IPS-20b (cell line): ENCODE results near the gene NFASC.

Experiments used
- H3K27ac ChIP-seq: one replicate; pipeline ENCODE4 v1.5.1; 2013; ENCODE audit warnings: low read length
- H3K27me3 ChIP-seq: 2 replicates; pipeline ENCODE4 v1.6.1; 2013; ENCODE audit warnings: mild to moderate bottlenecking, low read length, inconsistent platforms; ENCODE audit not compliant: insufficient read depth
- H3K36me3 ChIP-seq: 2 replicates; pipeline ENCODE4 v1.6.1; 2013; ENCODE audit warnings: low read depth, mild to moderate bottlenecking, inconsistent platforms, low read length, moderate library complexity; ENCODE audit not compliant: insufficient read depth
- H3K4me1 ChIP-seq: 2 replicates; pipeline ENCODE4 v1.6.1; 2013; ENCODE audit warnings: mild to moderate bottlenecking, control low read depth, inconsistent platforms, low read length, moderate library complexity; ENCODE audit not compliant: insufficient read depth
- H3K4me3 ChIP-seq: 2 replicates; pipeline ENCODE4 v1.5.1; 2013; ENCODE audit warnings: mild to moderate bottlenecking, low read length, inconsistent platforms
- H3K9ac ChIP-seq: 2 replicates; pipeline ENCODE4 v1.6.1; 2013; ENCODE audit warnings: low read depth, mild to moderate bottlenecking, inconsistent platforms, low read length, moderate library complexity
- H3K9me3 ChIP-seq: 2 replicates; pipeline ENCODE4 v1.6.1; 2013; ENCODE audit warnings: mild to moderate bottlenecking, low read depth, low read length, inconsistent platforms; ENCODE audit not compliant: insufficient read depth

Gene NFASC

DNA sequence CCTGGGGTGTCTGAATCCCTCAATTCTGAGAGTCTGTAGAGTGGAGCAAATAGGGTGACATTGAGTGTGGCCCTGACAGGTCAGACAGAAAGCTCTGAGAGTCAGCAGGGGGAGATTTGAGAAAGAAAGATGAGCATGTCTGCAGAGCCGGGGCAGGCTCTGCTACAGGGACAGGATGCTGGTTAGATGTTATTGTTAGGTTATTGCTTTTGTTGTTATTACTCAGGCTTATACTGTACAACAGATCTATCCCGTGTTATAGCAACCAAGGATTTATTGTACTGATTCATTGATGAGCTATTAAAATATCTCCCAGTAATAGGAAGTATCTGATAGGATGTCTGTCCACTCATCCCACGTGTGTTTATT is 59.5 kb downstream of the NFASC start:
- no peaks in the 10 kb centered on the region for H3K27me3 ChIP-seq
- H3K36me3 ChIP-seq: no peaks in the 10 kb centered on the region
- no peak overlapping the region for H3K9ac ChIP-seq
- H3K4me1 ChIP-seq: peaks cover 48% of the 10 kb centered on the region
- H3K9me3 ChIP-seq: no peaks in the 10 kb centered on the region
- H3K4me3 ChIP-seq: no peak overlapping the region
- no peak overlapping the region for H3K27ac ChIP-seq

GRCh38 chr1:204931313-204931712 is 60.7 kb downstream of the NFASC start:
- H3K4me3 ChIP-seq: no peak overlapping the region
- peaks cover 44% of the 10 kb centered on the region for H3K4me1 ChIP-seq
- H3K36me3 ChIP-seq: no peaks in the 10 kb centered on the region
- H3K27me3 ChIP-seq: no peaks in the 10 kb centered on the region
- H3K27ac ChIP-seq: no peak overlapping the region
- no peak overlapping the region for H3K9ac ChIP-seq
- H3K9me3 ChIP-seq: no peaks in the 10 kb centered on the region

DNA sequence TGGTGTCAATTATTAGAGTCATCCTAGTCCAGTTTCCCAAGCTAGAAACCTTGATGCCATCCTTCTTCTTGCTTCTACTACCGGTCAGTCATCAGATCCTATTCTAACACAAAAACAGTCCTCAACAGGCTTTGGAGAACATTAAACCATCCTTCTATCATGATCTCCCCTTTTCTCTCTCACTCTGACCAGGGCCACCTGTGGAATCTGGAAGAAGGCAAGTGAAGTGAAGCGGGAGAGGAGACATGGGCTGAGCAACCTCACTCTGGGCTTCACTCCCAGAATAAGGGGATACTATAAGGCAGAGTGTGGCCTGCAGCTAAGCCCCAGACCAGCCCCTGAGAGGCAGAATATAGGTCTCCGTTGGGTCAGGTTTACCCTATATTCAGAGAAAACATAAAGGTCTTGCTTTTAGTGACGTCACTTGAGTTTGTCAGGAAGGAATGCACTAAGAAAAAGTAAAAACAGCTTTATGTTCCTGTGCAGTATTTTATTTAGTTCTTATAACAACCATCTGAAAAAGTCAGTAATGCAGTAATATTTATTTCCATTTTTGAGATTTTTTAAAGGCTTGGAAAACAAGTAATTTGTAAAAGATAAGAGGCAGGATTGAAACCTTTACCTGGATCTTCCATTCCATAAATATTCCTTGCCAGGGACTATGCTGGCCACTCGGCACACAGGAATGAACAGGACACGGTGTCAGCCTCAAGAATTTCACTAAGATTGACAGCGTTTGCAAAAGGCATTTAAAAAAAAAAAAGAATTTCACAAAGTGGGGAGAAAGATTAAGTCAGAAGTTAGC is 61.3 kb downstream of the NFASC start:
- Histone ChIP-seq H3K9me3 (no peaks in the 10 kb centered on the region), H3K27ac (no peak overlapping the region), H3K4me3 (no peak overlapping the region), H3K36me3 (no peaks in the 10 kb centered on the region), H3K27me3 (no peaks in the 10 kb centered on the region), H3K9ac (no peak overlapping the region), H3K4me1 (peaks cover 44% of the 10 kb centered on the region)

- no peak overlapping the region for H3K4me3 ChIP-seq
Observed at GRCh38 chr1:204932573-204932909, 61.9 kb downstream of the NFASC start.

DNA sequence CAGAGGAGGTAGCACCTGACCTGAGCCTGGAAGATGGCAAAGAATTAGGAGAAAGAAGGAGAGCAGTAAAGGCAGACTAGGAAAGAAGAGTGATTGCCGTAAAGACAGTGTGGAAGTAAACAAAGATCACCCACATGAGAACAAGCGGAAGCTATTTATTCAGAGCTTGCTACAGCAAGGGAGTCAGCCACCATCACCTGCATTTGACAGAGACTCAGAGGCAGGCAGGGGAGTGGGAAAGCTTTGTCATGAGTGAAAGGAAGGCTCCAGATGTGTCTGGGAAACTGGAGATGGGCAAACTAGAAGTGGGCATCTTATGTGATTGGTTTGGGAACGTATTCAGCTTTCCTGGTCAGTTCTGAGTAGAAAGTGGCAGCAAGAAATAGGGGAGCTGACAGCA is 64.5 kb downstream of the NFASC start:
- Histone ChIP-seq H3K4me1 (peaks cover 15% of the 10 kb centered on the region), H3K4me3 (no peak overlapping the region), H3K27me3 (no peaks in the 10 kb centered on the region), H3K36me3 (no peaks in the 10 kb centered on the region), H3K9ac (no peak overlapping the region), H3K9me3 (no peaks in the 10 kb centered on the region), H3K27ac (no peak overlapping the region)

More at GRCh38 chr1:204932573-204932909, 61.9 kb downstream of the NFASC start:
- Histone ChIP-seq H3K27ac (no peak overlapping the region), H3K9me3 (no peaks in the 10 kb centered on the region), H3K36me3 (no peaks in the 10 kb centered on the region), H3K9ac (no peak overlapping the region), H3K27me3 (no peaks in the 10 kb centered on the region), H3K4me1 (peaks cover 40% of the 10 kb centered on the region)

DNA sequence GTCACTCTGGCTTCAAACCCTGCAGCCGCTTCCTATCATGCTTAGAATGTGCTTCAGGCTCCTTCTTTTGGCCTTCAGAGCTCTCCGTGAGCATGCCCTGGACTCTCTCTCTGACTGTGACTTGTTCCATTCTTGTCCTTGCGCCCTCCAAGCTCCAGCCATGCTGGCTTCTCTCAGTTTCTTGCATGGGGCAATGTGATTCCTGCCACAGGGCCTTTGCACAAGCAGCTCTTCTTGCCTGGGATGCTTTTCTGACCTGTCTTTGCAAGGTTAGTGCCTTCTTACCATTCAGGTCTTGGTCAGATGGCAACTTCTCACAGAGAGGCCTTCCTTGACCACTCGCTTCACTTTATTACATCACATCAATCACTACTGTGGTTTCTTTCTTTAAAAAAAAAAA is 66.1 kb downstream of the NFASC start:
- H3K36me3 ChIP-seq: no peaks in the 10 kb centered on the region
- H3K4me1 ChIP-seq: peaks cover 7% of the 10 kb centered on the region
- no peaks in the 10 kb centered on the region for H3K9me3 ChIP-seq
- H3K9ac ChIP-seq: no peak overlapping the region
- H3K27me3 ChIP-seq: no peaks in the 10 kb centered on the region
- H3K27ac ChIP-seq: no peak overlapping the region
- H3K4me3 ChIP-seq: no peak overlapping the region

DNA sequence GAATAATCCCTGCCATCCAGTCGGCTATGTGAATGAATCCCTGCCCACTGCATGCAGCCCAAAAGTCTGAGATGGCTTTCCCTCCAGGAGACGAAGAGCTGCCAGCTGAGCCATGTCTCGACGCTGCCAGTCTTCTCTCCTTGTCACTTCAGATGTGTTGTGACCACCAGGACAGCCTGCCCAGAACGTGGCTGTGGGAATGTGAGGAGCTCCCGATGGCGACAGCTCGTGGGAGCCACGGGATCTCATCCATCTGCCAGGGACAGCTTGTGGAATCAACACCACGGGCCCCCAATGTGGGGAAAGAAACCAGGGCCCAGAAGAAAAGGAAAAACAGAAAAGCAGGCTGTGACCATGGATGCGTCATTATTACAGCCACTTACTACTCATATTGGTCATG is 67.2 kb downstream of the NFASC start:
- Histone ChIP-seq H3K9me3 (no peaks in the 10 kb centered on the region), H3K36me3 (no peaks in the 10 kb centered on the region), H3K27ac (no peak overlapping the region), H3K4me3 (no peak overlapping the region), H3K4me1 (peaks cover 4% of the 10 kb centered on the region; the same call in 1 of the 2 replicates), H3K9ac (no peak overlapping the region), H3K27me3 (no peaks in the 10 kb centered on the region)

GRCh38 chr1:204940591-204940990 is 69.9 kb downstream of the NFASC start:
- Histone ChIP-seq H3K4me1 (peaks cover 4% of the 10 kb centered on the region; the same call in 1 of the 2 replicates), H3K9me3 (no peaks in the 10 kb centered on the region), H3K27me3 (no peaks in the 10 kb centered on the region), H3K4me3 (no peak overlapping the region), H3K9ac (no peak overlapping the region), H3K36me3 (no peaks in the 10 kb centered on the region), H3K27ac (no peak overlapping the region)

- peaks cover 4% of the 10 kb centered on the region; the same call in 1 of the 2 replicates for H3K4me1 ChIP-seq
- no peak overlapping the region for H3K27ac ChIP-seq
- H3K9me3 ChIP-seq: no peaks in the 10 kb centered on the region
- no peak overlapping the region for H3K9ac ChIP-seq
- no peaks in the 10 kb centered on the region for H3K27me3 ChIP-seq
- H3K36me3 ChIP-seq: no peaks in the 10 kb centered on the region
- H3K4me3 ChIP-seq: no peak overlapping the region
Observed at GRCh38 chr1:204941421-204942338, 71.0 kb downstream of the NFASC start.

GRCh38 chr1:204943495-204943894 is 72.8 kb downstream of the NFASC start:
- Histone ChIP-seq H3K27me3 (no peaks in the 10 kb centered on the region), H3K9ac (no peak overlapping the region), H3K36me3 (no peaks in the 10 kb centered on the region), H3K4me1 (peaks cover 4% of the 10 kb centered on the region; the same call in 1 of the 2 replicates), H3K4me3 (no peak overlapping the region), H3K9me3 (no peaks in the 10 kb centered on the region), H3K27ac (no peak overlapping the region)

GRCh38 chr1:204944662-204945061 is 74.0 kb downstream of the NFASC start:
- no peaks in the 10 kb centered on the region for H3K36me3 ChIP-seq
- no peak overlapping the region for H3K9ac ChIP-seq
- no peaks in the 10 kb centered on the region for H3K9me3 ChIP-seq
- H3K4me3 ChIP-seq: no peak overlapping the region
- H3K4me1 ChIP-seq: peaks cover 4% of the 10 kb centered on the region; the same call in 1 of the 2 replicates
- H3K27ac ChIP-seq: no peak overlapping the region
- no peaks in the 10 kb centered on the region for H3K27me3 ChIP-seq

- Histone ChIP-seq H3K9me3 (no peaks in the 10 kb centered on the region), H3K9ac (no peak overlapping the region), H3K27me3 (no peaks in the 10 kb centered on the region), H3K4me3 (no peak overlapping the region), H3K27ac (no peak overlapping the region), H3K4me1 (peaks cover 4% of the 10 kb centered on the region; the same call in 1 of the 2 replicates), H3K36me3 (no peaks in the 10 kb centered on the region)
Observed at GRCh38 chr1:204945565-204945977, 74.9 kb downstream of the NFASC start.
